Karpas-422 (cell line): ENCODE measurements around the gene RUNX2. TPM values are rescaled to one million over a fixed set of nuclear protein-coding genes. Genes with fewer than 3 reads are reported as not detected.
"Not testable (repeated sequence)": the region's sequence is repeated elsewhere in the genome, so short reads cannot be mapped to it uniquely, and the experiment has no call there.

Experiments used
- DNase-seq: peaks from one replicate; pipeline ENCODE4 v3.0.0-alpha.2; 2015
- H2AFZ ChIP-seq: fragments of 200-600 bp; sonication (generic); 2 replicates; pipeline ENCODE4 v1.6.1; 2014; ENCODE audit warnings: antibody characterized with exemption, low read length, mixed read lengths
- H3K27ac ChIP-seq: fragments of 200-600 bp; sonication (generic); 2 replicates; pipeline ENCODE4 v1.5.1; 2014; ENCODE audit warnings: mild to moderate bottlenecking, low read length, moderate library complexity
- H3K27me3 ChIP-seq: fragments of 200-600 bp; sonication (generic); 2 replicates; pipeline ENCODE4 v1.6.1; 2014; ENCODE audit warnings: low read length, mixed read lengths
- H3K36me3 ChIP-seq: fragments of 200-600 bp; sonication (generic); 2 replicates; pipeline ENCODE4 v1.6.1; 2014; ENCODE audit warnings: low read length, mixed read lengths; ENCODE audit not compliant: insufficient read depth
- H3K4me1 ChIP-seq: fragments of 200-600 bp; sonication (generic); 2 replicates; pipeline ENCODE4 v1.6.1; 2014; ENCODE audit warnings: mild to moderate bottlenecking, low read length, mixed read lengths
- H3K4me2 ChIP-seq: fragments of 200-600 bp; sonication (generic); 2 replicates; pipeline ENCODE4 v1.6.1; 2014; ENCODE audit warnings: low read length, low read depth, mild to moderate bottlenecking; ENCODE audit not compliant: poor library complexity, severe bottlenecking
- H3K4me3 ChIP-seq: fragments of 200-600 bp; sonication (generic); 2 replicates; pipeline ENCODE4 v1.5.1; 2014; ENCODE audit warnings: mild to moderate bottlenecking, antibody characterized with exemption, low read length, mixed read lengths
- H3K79me2 ChIP-seq: fragments of 200-600 bp; sonication (generic); 2 replicates; pipeline ENCODE4 v1.6.1; 2014; ENCODE audit warnings: mild to moderate bottlenecking, low read length, mixed read lengths
- H3K9ac ChIP-seq: fragments of 200-600 bp; sonication (generic); 2 replicates; pipeline ENCODE4 v1.6.0; 2014; ENCODE audit warnings: low read length
- H3K9me2 ChIP-seq: fragments of 200-600 bp; sonication (generic), shearing (Covaris generic); replicated peaks from 2 replicates; pipeline ENCODE4 v1.6.0; 2014; ENCODE audit warnings: mild to moderate bottlenecking, low read length, moderate library complexity; ENCODE audit not compliant: insufficient read depth
- H3K9me3 ChIP-seq: fragments of 300-700, 200-600 bp; sonication (generic); 2 replicates; pipeline ENCODE4 v1.6.1; 2014; ENCODE audit warnings: low read length, mixed read lengths
- H4K20me1 ChIP-seq: fragments of 200-600 bp; sonication (generic); 2 replicates; pipeline ENCODE4 v1.6.1; 2014; ENCODE audit warnings: mild to moderate bottlenecking, antibody characterized with exemption, low read length, low read depth; ENCODE audit not compliant: insufficient read depth
- total RNA-seq: library from RNA; depleted of rRNA; stranded (reverse); fragments of >200 nt; shearing (Covaris generic); gene quantifications from 2 replicates; pipeline ENCODE4 v1.2.3, GENCODE V29; 2014; ENCODE audit warnings: low replicate concordance

Gene RUNX2
- total RNA-seq, 1 experiment from 2014 or later = 0.19 TPM

DNA sequence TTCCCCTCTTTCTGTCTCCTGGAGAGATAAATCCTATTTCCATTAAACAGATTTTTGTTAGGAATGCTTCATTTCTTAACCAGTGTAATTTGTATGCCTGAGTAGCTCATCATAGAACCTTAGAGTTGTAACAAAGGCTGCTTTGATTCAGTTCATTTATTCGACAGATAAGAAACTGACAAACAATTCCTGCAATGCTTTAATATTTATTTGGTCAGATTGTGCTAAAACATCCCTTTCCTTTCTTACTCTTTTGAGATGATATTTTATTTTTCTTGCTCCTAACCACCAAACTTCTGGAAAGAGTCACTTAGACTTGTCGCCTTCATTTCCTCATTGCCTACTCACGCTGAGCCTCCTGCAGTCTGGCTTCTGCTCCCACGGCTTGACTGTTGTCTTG lies 138.6 kb downstream of the RUNX2 start:
- no peak overlapping the region for H2AFZ ChIP-seq
- DNase-seq = no peak
- no peaks in the 10 kb centered on the region for H3K79me2 ChIP-seq
- H3K36me3 ChIP-seq = no peaks in the 10 kb centered on the region
- H3K4me2 ChIP-seq = no peak overlapping the region
- no peaks in the 10 kb centered on the region for H3K27me3 ChIP-seq
- H3K27ac ChIP-seq = no peak overlapping the region
- H4K20me1 ChIP-seq = no peaks in the 10 kb centered on the region
- no peak overlapping the region for H3K9ac ChIP-seq
- H3K9me2 ChIP-seq = no peaks in the 10 kb centered on the region
- no peaks in the 10 kb centered on the region for H3K4me1 ChIP-seq
- no peaks in the 10 kb centered on the region for H3K9me3 ChIP-seq
- no peak overlapping the region for H3K4me3 ChIP-seq

DNA sequence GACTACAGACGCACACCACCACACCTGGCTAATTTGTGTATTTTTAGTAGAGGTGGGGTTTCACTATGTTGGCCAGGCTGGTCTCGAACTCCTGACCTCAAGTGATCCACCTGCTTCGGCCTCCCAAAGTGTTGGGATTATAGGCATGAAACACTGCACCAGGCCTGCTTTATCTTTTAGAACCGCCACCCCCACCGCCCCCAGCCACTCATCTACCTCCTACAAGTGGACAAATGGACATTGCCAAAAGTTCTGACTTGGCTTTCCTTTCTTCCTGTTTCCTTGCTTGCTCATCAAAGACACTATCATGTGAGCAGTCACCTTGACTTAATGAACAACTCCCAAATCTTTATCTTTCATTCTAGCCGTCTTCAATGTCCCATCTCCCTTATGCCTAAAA lies 139.3 kb downstream of the RUNX2 start:
- H3K4me2 ChIP-seq, H3K4me3 ChIP-seq, H3K9ac ChIP-seq, H3K9me3 ChIP-seq, H3K27ac ChIP-seq, H4K20me1 ChIP-seq, H3K36me3 ChIP-seq, H3K4me1 ChIP-seq, H3K79me2 ChIP-seq, H3K9me2 ChIP-seq, H3K27me3 ChIP-seq, H2AFZ ChIP-seq, DNase-seq: not testable (repeated sequence)

DNA sequence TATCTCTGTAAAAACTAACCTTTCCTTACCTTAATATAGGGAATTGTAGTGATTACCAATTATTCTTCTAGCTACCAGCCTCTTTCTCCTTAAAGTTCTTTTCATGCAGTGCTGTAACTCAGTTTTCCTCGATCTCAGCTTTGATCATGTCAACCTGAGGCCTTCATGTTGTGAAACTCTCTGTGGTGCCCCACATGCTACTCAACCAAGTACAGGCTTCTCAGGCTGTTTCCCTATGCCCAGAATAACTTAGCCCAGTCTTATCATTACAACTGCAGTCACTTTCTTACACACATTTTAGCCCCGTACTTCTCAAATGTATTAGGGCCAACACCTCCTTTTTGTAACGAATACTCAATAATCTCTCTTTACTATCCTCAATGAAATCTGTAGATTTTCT lies 139.7 kb downstream of the RUNX2 start:
- no peak overlapping the region for H3K4me3 ChIP-seq
- no peak overlapping the region for H3K9ac ChIP-seq
- no peaks in the 10 kb centered on the region for H3K9me3 ChIP-seq

DNA sequence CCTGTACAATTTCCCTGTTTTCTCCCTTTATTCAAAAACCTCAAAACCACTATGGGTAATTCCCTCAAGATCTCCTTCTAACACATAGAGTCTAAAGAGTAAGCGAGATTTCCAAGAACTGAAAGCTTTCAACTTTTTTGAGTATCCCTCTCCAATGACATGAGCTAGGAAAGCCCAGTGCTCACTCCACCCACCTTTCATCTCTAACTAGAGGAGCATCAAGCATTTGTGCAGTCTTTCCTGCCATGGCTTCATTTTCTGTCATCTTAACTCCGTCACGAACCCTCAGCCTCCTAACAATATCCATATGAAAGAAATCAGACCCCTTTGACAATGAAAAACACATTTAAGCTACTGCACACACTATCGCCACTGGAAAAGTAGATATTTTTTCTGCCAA lies 141.5 kb downstream of the RUNX2 start:
- H3K9me2 ChIP-seq = no peaks in the 10 kb centered on the region
- no peak overlapping the region for H2AFZ ChIP-seq
- no peak overlapping the region for H3K9ac ChIP-seq
- no peak overlapping the region for H3K4me2 ChIP-seq
- no peaks in the 10 kb centered on the region for H3K4me1 ChIP-seq
- H3K27me3 ChIP-seq = no peaks in the 10 kb centered on the region
- DNase-seq = no peak
- H3K9me3 ChIP-seq = no peaks in the 10 kb centered on the region
- H3K36me3 ChIP-seq = no peaks in the 10 kb centered on the region
- no peak overlapping the region for H3K27ac ChIP-seq
- no peaks in the 10 kb centered on the region for H4K20me1 ChIP-seq
- no peak overlapping the region for H3K4me3 ChIP-seq
- H3K79me2 ChIP-seq = no peaks in the 10 kb centered on the region

More for the DNA sequence above, 139.7 kb downstream of the RUNX2 start:
- Histone ChIP-seq H3K9me2 (no peaks in the 10 kb centered on the region), H3K79me2 (no peaks in the 10 kb centered on the region), H3K36me3 (no peaks in the 10 kb centered on the region), H2AFZ (no peak overlapping the region), H3K27ac (no peak overlapping the region), H4K20me1 (no peaks in the 10 kb centered on the region), H3K4me1 (no peaks in the 10 kb centered on the region), H3K4me2 (no peak overlapping the region), H3K27me3 (no peaks in the 10 kb centered on the region)
- DNase-seq = no peak

DNA sequence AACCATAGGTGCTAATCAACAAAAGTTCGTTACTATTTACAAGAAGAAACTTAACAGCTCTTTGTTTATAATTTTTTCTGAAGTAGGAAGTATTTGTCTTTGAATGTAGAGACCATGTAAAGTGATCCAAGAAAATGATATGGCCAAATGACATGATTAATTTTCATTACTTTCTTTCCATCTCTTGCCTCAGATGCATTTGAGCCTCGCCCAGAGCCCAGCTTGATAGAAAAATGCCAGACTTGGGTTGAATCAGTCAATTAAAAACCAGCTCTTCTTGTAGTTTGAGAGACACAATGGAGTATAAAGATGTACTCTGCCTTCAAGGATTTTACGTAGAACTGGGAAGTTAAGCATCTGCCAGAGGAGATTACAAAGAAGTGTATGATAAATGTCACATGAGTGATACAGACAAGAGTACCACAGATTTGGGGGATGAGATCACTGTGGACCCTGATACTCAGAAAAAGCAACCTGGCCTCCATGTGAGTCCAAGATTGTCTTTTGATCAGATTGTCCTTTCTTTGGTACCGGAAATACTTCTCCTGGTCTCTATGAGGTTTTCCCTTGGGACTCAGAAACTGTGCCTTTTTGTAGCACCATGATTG lies 142.1 kb downstream of the RUNX2 start:
- Histone ChIP-seq H3K9me2 (no peaks in the 10 kb centered on the region), H3K27ac (no peak overlapping the region), H3K4me2 (no peak overlapping the region), H3K9ac (no peak overlapping the region), H2AFZ (no peak overlapping the region), H3K36me3 (no peaks in the 10 kb centered on the region), H3K9me3 (no peaks in the 10 kb centered on the region), H3K4me3 (no peak overlapping the region), H3K4me1 (no peaks in the 10 kb centered on the region), H3K79me2 (no peaks in the 10 kb centered on the region), H4K20me1 (no peaks in the 10 kb centered on the region), H3K27me3 (no peaks in the 10 kb centered on the region)
- DNase-seq = no peak

DNA sequence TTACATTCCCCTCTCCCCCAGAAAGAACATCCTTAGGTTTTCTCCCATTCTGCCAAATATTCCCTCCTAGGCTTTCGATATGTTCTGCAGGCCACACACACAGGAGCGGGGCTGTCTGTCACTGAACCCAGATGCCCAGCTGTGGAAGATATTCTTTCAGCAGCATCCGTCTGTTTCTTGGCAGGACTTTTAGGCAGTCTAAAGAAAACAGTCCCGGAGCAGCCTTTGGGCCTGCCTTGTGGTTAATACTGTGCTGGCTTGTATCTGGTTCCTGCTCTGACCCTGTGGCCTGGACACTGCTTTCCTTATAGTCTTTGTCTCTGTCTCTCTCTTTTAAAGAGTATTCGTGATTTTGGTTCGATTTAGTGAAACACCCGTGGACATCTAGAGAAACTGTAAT lies 144.3 kb downstream of the RUNX2 start:
- Histone ChIP-seq H3K4me2 (no peak overlapping the region), H3K27me3 (no peaks in the 10 kb centered on the region), H3K9me2 (no peaks in the 10 kb centered on the region), H4K20me1 (no peaks in the 10 kb centered on the region), H3K9ac (no peak overlapping the region), H3K79me2 (no peaks in the 10 kb centered on the region), H3K27ac (no peak overlapping the region), H3K9me3 (no peaks in the 10 kb centered on the region), H3K4me3 (no peak overlapping the region), H3K4me1 (no peaks in the 10 kb centered on the region), H2AFZ (no peak overlapping the region), H3K36me3 (no peaks in the 10 kb centered on the region)
- DNase-seq = no peak

DNA sequence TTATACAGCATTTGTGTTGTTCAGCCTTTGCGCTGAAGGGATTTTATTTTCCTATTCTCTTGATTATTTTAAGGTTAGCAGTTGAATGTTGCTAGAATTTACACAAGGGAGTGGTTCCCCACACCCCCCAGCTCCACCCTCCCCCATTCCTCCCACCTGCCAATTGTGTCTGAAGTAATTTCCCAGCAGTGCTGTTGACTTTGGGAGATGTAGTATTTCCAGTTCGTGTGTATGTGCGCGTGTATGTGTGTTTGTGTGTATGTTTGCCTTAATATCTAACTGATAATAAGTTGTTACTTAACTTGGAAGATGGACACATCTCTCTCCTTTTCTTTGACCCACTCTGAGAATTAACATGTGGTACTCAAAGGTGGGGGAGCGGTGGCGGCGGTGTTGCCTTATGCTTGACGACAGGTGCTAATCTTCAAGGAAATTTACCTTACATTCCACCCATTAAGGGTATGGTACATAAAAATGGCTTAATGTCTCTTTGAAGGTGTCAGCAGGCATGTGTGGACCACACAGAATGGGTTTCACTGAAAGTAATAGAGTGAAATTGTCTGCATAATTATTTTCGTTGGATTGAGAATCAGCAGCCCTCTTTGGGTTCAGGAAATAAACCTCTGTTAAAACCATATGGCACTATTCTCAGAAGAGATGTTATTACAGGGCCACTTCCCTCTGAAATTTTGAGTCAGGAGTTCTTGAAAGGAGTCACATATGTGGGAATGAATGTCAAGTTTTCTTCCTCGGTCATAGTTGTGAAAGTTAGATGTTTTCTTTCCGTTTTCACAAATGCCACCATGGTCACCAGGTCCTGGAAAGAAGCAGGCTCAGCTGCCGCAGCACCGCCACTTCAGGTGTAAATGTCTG lies 145.2 kb downstream of the RUNX2 start:
- H3K27me3 ChIP-seq = no peaks in the 10 kb centered on the region
- no peaks in the 10 kb centered on the region for H3K4me1 ChIP-seq
- no peaks in the 10 kb centered on the region for H3K36me3 ChIP-seq
- H3K79me2 ChIP-seq = no peaks in the 10 kb centered on the region
- DNase-seq = no peak
- H2AFZ ChIP-seq = no peak overlapping the region
- no peaks in the 10 kb centered on the region for H4K20me1 ChIP-seq
- H3K9me2 ChIP-seq = no peaks in the 10 kb centered on the region
- no peak overlapping the region for H3K27ac ChIP-seq
- no peaks in the 10 kb centered on the region for H3K9me3 ChIP-seq
- no peak overlapping the region for H3K4me3 ChIP-seq
- H3K4me2 ChIP-seq = no peak overlapping the region
- no peak overlapping the region for H3K9ac ChIP-seq

DNA sequence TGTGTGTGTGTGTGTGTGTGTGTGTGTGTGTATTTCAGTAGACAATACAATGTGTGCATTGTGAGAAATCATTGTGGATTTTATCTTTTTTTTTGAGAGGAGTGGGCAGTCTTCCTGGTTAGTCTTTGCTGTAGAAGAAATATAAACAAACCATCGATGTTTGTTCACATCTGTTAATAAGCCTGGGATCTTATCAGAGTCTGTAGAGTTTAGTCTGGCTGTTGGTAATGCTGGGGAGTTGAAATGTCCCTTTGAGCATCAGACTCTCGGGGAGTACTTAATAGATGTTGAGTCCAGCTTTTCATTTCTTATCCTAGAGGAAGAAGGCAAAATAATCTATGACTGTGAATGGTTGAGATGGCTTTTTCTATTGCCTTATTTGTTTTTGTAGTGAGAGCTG lies 146.2 kb downstream of the RUNX2 start:
- no peak overlapping the region for H3K4me3 ChIP-seq
- H3K9me3 ChIP-seq = no peaks in the 10 kb centered on the region
- H3K9ac ChIP-seq = no peak overlapping the region
- no peaks in the 10 kb centered on the region for H3K9me2 ChIP-seq
- H3K4me1 ChIP-seq = no peaks in the 10 kb centered on the region
- H2AFZ ChIP-seq = no peak overlapping the region
- no peaks in the 10 kb centered on the region for H3K79me2 ChIP-seq
- H3K27ac ChIP-seq = no peak overlapping the region
- H3K4me2 ChIP-seq = no peak overlapping the region
- no peak for DNase-seq
- no peaks in the 10 kb centered on the region for H3K36me3 ChIP-seq
- no peaks in the 10 kb centered on the region for H3K27me3 ChIP-seq
- no peaks in the 10 kb centered on the region for H4K20me1 ChIP-seq
